HUES64 (cell line): Measurements from ENCODE around the gene ATP6V0E1.

ENCODE experiments used
- H3K27ac ChIP-seq: 2 replicates; pipeline ENCODE4 v1.7.0; 2013; ENCODE audit warnings: low read depth, low read length, inconsistent platforms
- H3K27me3 ChIP-seq: 2 replicates; pipeline ENCODE4 v1.6.1; 2013; ENCODE audit warnings: mild to moderate bottlenecking, low read length; ENCODE audit not compliant: insufficient read depth
- H3K36me3 ChIP-seq: 2 replicates; pipeline ENCODE4 v1.6.1; 2013; ENCODE audit warnings: mild to moderate bottlenecking, low read length; ENCODE audit not compliant: insufficient read depth
- H3K4me1 ChIP-seq: 2 replicates; pipeline ENCODE4 v1.6.1; 2013; ENCODE audit warnings: mild to moderate bottlenecking, low read length, moderate library complexity; ENCODE audit not compliant: insufficient read depth
- H3K4me3 ChIP-seq: 2 replicates; pipeline ENCODE4 v1.5.1; 2013; ENCODE audit warnings: mild to moderate bottlenecking, low read length, moderate library complexity
- H3K9ac ChIP-seq: 2 replicates; pipeline ENCODE4 v1.6.1; 2013; ENCODE audit warnings: mild to moderate bottlenecking, low read depth, low read length
- H3K9me3 ChIP-seq: 2 replicates; pipeline ENCODE4 v1.6.1; 2013; ENCODE audit warnings: low read depth, low read length; ENCODE audit not compliant: insufficient read depth
- WGBS: fragments of 150-250, 120-280 bp; methylation state at CpG from one replicate; pipeline ENCODE4 v1.1.7; 2013; ENCODE audit warnings: missing lambda C conversion rate; 5-methylcytosine and 5-hydroxymethylcytosine counted together

The ATP6V0E1 gene

DNA sequence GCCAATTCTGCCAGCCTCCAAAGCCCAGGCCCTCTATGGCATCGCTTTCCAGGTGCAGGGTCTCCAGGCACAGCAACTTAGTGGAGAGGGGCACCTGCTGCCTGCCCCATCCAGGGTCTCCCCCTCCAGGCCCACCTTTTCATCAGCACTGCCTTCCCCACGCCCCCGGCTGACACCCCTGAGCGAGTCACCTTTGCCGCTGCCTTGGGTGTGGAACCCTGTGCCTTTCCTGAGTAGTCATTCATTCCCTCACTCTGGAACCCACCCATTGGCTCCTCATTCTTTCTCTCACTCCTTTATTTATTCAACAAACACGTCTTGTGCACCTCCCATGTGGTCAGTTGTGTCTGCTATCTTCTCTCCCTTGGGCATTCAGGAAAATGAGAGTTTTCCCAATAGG is 38.8 kb upstream of the ATP6V0E1 start:
- Histone ChIP-seq H3K9ac (no peak overlapping the region), H3K4me1 (peaks cover 14% of the 10 kb centered on the region), H3K27me3 (no peaks in the 10 kb centered on the region), H3K27ac (no peak overlapping the region), H3K4me3 (no peak overlapping the region), H3K9me3 (no peaks in the 10 kb centered on the region), H3K36me3 (peaks cover 19% of the 10 kb centered on the region)
- 82% methylated on average over 6 of the region's 6 CpGs for WGBS

DNA sequence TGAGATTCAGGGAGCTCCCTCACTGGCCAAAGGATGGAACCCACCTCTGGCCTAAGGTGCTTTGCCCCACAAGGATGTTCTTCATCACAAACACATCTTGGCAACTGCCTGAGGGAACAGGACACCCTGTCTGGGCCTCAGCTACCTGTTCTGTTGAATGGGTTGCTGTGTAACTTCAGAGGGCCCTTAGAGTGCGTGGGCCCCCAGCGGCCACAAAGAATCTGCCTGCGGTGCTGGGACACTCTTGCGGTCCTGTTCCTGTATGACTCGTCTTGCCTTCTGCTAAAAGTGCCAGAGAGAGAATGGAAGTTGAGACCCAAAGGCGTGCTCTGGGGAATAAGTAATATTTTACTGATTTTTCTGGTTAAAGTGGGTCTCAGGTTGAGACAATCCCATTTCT is 38.4 kb upstream of the ATP6V0E1 start:
- Histone ChIP-seq H3K9me3 (no peaks in the 10 kb centered on the region), H3K9ac (no peak overlapping the region), H3K4me1 (peaks cover 14% of the 10 kb centered on the region), H3K4me3 (no peak overlapping the region), H3K36me3 (peaks cover 20% of the 10 kb centered on the region), H3K27me3 (no peaks in the 10 kb centered on the region), H3K27ac (no peak overlapping the region)
- 94% methylated on average over 6 of the region's 6 CpGs for WGBS

- no peak overlapping the region for H3K27ac ChIP-seq
- H3K4me3 ChIP-seq: no peak overlapping the region
- 94% methylated on average over 7 of the region's 7 CpGs for WGBS
- no peaks in the 10 kb centered on the region for H3K27me3 ChIP-seq
- peaks cover 24% of the 10 kb centered on the region for H3K36me3 ChIP-seq
- peaks cover 14% of the 10 kb centered on the region for H3K4me1 ChIP-seq
- no peaks in the 10 kb centered on the region for H3K9me3 ChIP-seq
- no peak overlapping the region for H3K9ac ChIP-seq
Measured at GRCh38 chr5:172946146-172946545, 37.4 kb upstream of the ATP6V0E1 start.

GRCh38 chr5:172949426-172949825 is 34.1 kb upstream of the ATP6V0E1 start:
- peaks cover 28% of the 10 kb centered on the region for H3K36me3 ChIP-seq
- no peaks in the 10 kb centered on the region for H3K27me3 ChIP-seq
- 95% methylated on average over 3 of the region's 3 CpGs for WGBS
- no peak overlapping the region for H3K4me3 ChIP-seq
- H3K9me3 ChIP-seq: no peaks in the 10 kb centered on the region
- no peak overlapping the region for H3K27ac ChIP-seq
- no peak overlapping the region for H3K9ac ChIP-seq
- no peaks in the 10 kb centered on the region for H3K4me1 ChIP-seq

DNA sequence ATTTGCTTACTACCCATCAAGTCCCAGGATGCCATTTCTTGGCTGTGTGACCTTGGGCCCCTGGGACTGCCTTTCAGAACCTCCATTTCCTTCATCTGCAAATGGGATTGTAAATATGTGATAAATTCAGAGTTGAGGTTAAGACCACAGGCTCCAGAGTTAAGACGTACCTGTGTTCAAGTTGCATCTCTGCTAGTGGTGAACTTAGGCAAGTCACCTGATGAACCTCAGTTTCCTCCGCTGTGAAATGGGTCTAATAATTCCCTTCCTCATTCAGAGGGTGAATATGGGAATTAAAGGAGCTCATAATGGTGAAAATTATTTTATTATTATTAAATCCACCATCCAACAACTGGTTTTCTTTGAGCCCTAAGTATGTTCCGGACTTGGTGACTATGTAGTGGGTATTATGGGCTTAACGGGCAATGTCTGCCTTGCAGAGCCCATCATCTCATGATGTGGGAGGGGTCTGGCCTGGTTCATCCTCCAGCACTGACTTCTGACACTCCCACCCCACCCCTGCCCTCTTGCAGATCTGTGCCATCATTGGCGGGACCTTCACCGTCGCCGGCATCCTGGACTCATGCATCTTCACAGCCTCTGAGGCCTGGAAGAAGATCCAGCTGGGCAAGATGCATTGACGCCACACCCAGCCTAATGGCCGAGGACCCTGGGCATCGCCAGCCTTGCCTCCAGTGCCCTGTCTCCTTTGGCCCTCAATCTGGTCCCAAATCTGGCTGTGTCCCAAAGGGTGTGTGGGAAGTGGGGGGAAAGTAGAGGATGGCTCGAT is 33.2 kb upstream of the ATP6V0E1 start:
- H3K9me3 ChIP-seq: no peaks in the 10 kb centered on the region
- H3K36me3 ChIP-seq: peaks cover 25% of the 10 kb centered on the region
- H3K9ac ChIP-seq: no peak overlapping the region
- no peak overlapping the region for H3K27ac ChIP-seq
- no peaks in the 10 kb centered on the region for H3K4me1 ChIP-seq
- no peak overlapping the region for H3K4me3 ChIP-seq
- no peaks in the 10 kb centered on the region for H3K27me3 ChIP-seq
- 96% methylated on average over 11 of the region's 12 CpGs for WGBS

DNA sequence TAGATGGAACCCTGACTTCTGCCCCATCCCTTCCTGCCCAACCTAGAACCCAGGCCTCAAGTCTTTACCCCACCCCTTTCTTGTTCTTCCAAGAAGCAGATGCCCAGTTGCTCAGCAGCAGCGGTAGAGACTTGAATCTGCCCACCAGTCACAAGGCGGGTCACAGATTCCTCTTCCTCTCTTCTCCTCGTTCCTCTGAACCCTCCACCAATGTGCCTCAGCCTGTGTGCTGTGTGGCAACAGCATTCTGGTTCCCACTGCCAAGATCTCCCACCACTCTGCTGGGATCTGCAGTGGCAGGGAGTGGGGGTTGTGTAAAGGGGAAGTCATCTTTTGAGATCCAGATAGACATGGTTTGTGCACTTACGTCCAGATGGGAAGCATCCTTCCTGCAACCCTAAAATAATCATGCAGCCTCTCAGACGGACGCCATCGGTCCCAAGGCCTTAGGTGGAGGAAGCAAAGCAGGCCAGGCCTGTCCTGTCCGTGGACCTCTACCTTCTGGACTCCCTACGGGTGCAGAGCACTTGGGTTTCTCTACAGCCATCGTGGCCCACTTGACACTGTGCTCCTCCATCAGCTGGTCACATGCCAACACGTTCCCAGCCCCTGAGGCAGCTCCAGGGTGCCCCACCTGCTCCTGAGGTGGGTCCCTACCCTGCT is 32.1 kb upstream of the ATP6V0E1 start:
- Histone ChIP-seq H3K27me3 (no peaks in the 10 kb centered on the region), H3K9me3 (no peaks in the 10 kb centered on the region), H3K4me1 (no peaks in the 10 kb centered on the region), H3K4me3 (no peak overlapping the region), H3K9ac (no peak overlapping the region), H3K36me3 (peaks cover 22% of the 10 kb centered on the region), H3K27ac (no peak overlapping the region)
- 90% methylated on average over 11 of the region's 11 CpGs for WGBS

GRCh38 chr5:172952034-172952511 is 31.5 kb upstream of the ATP6V0E1 start:
- peaks cover 22% of the 10 kb centered on the region for H3K36me3 ChIP-seq
- 0 out of 2 replicates have a peak, but pooled peaks cover under 1% of the 10 kb centered on the region for H3K27me3 ChIP-seq
- H3K27ac ChIP-seq: no peak overlapping the region
- H3K9ac ChIP-seq: no peak overlapping the region
- no peaks in the 10 kb centered on the region for H3K4me1 ChIP-seq
- no peak overlapping the region for H3K4me3 ChIP-seq
- whole genome bisulfite sequencing: 94% methylated on average over 4 of the region's 4 CpGs
- H3K9me3 ChIP-seq: no peaks in the 10 kb centered on the region

DNA sequence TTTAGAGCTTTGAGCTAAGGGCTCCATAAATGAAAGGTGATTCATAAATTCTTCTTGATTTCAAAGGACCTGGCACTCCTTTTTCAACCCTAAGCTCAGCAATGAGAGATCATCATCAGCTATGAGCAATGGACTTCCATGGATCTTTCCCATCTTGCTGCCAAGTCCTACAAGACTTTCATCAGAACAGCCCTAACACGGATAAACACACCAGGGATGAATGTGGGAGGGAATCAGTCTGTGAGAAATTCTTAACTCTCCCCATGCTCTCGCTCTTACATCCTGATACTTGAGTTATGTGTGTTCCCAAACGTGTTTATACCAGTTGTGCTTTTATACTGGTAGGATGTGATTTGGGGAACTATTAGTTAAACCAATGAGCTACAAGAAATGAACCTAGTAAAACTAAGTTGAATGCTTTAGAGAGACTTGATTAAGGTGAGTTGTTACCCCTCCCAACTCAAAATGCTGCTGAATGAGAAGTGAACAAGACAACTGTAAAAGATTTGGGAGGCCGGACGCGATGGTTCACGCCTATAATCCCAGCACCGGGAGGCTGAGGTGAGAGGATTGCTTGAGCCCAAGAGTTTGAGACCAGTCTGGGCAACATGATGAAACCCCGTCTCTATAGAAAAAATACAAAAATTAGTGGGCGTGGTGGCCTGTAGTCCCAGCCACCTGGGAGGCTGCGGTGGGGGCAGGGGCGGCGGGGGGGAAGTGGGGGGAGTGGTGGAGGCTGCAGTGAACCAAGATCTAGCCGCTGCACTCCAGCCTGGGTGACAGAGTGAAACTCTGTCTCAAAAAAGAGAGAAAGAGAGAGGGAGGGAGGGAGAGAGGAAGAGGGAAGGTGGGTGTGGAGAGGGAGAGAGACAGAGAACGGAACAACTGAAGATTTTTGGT is 29.5 kb upstream of the ATP6V0E1 start:
- no peak overlapping the region for H3K27ac ChIP-seq
- WGBS: 82% methylated on average over 14 of the region's 15 CpGs
- no peak overlapping the region for H3K4me3 ChIP-seq

DNA sequence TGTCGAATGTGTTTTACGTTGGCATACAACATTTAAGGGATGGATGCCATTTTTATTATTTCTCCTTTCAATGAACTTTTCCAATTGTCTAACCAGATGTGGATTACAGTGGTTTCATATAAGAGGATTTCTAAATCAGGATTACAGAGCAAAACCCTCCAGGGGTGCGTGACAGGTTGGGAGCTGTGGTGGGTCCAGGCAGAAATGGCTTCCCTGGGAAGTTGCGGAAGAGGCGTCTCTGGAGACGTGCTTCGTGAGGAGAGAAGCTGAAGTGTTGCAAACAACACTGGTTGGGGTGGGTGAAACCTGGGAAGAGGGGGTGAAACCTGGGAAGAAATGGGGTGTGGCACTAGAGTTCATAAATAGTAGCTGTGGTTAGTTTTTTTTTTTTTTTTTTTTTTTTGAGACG is 28.8 kb upstream of the ATP6V0E1 start:
- no peaks in the 10 kb centered on the region for H3K4me1 ChIP-seq
- no peak overlapping the region for H3K9ac ChIP-seq
- H3K4me3 ChIP-seq: no peak overlapping the region
- H3K36me3 ChIP-seq: peaks cover 19% of the 10 kb centered on the region
- no peaks in the 10 kb centered on the region for H3K9me3 ChIP-seq
- 94% methylated on average over 8 of the region's 8 CpGs for WGBS
- peaks cover 11% of the 10 kb centered on the region; the same call in 1 of the 2 replicates for H3K27me3 ChIP-seq
- H3K27ac ChIP-seq: no peak overlapping the region

More for the DNA sequence above, 29.5 kb upstream of the ATP6V0E1 start:
- Histone ChIP-seq H3K9ac (no peak overlapping the region), H3K4me1 (no peaks in the 10 kb centered on the region), H3K36me3 (peaks cover 19% of the 10 kb centered on the region), H3K27me3 (peaks cover 11% of the 10 kb centered on the region; the same call in 1 of the 2 replicates), H3K9me3 (no peaks in the 10 kb centered on the region)

DNA sequence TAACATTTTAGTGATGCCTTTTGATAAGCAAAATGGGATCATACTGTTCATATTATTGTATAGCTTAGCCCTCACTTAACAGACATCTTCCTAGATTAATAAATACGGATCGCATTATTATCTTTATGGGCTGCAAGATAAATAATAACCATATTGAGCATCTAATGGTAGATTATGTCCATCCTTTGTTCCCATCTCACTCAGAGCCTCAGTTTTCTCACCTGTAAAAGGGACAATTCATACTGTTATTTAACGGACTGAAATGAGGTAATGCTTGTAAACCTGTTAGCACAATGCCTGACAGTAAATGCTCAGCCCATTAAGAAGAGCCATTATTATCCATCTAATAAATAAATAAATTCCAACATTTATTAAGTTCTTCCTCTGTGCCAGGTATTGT is 27.3 kb upstream of the ATP6V0E1 start:
- WGBS: 86% methylated on average over 1 of the region's 3 CpGs
- H3K9me3 ChIP-seq: no peaks in the 10 kb centered on the region
- H3K27ac ChIP-seq: no peak overlapping the region
- H3K9ac ChIP-seq: no peak overlapping the region
- no peaks in the 10 kb centered on the region for H3K4me1 ChIP-seq
- peaks cover 11% of the 10 kb centered on the region; the same call in 1 of the 2 replicates for H3K27me3 ChIP-seq
- no peak overlapping the region for H3K4me3 ChIP-seq
- H3K36me3 ChIP-seq: peaks cover 7% of the 10 kb centered on the region
